ENCODE measurements around the gene DCTPP1. TPM values are rescaled to one million over a fixed set of nuclear protein-coding genes. Genes with fewer than 3 reads are reported as not detected.

DCTPP1 gene
- total RNA-seq, 4 donors from 2014 or later: 7.4 to 28.6 (median 22.7) TPM

GRCh38 chr16:30430428-30430970 lies 669 bp upstream of the DCTPP1 start:
- peaks cover 0 to 28% (median 5%) of the 10 kb centered on the region in 3 donors for H3K36me3 ChIP-seq
- intact Hi-C loops (cut with DNase I): loop anchor here (10.0 kb wide), 1 partner anchor 204 kb away; no protein-coding TSS in a partner anchor
- H3K27me3 ChIP-seq: no peaks in the 10 kb centered on the region
- H3K9me3 ChIP-seq: no peaks in the 10 kb centered on the region
- peaks cover 12 to 32% (median 17%) of the 10 kb centered on the region in 3 donors for H3K4me1 ChIP-seq
- H3K27ac ChIP-seq: peak overlapping the region; percentile 83 to 91 (median 86)
- H3K4me3 ChIP-seq: peak overlapping the region in 3 of 4 donors; percentile 76 to 77 (median 77)
- WGBS, 2 donors: 54 to 77% methylated on average over 7 to 17 of the region's 19 CpGs
- no peak for TF ChIP-seq CTCF (IDR thresholded peaks at IDR 0.05)
- no peak for TF ChIP-seq POLR2A (IDR thresholded peaks at IDR 0.05)
- DNase-seq: no peak

- 3 to 4% methylated on average over 10 of the region's 11 CpGs for WGBS, 2 donors
- Histone ChIP-seq H3K27me3 (no peaks in the 10 kb centered on the region), H3K27ac (peak overlapping the region; percentile 83 to 91 (median 86)), H3K4me3 (peak overlapping the region; percentile 52 to 77 (median 76)), H3K36me3 (peaks cover 0 to 39% (median 5%) of the 10 kb centered on the region in 3 donors), H3K4me1 (peaks cover 12 to 33% (median 17%) of the 10 kb centered on the region in 3 donors), H3K9me3 (no peaks in the 10 kb centered on the region)
- TF ChIP-seq CTCF (IDR thresholded peaks at IDR 0.05) (no peak), POLR2A (IDR thresholded peaks at IDR 0.05) (no peak)
- intact Hi-C loops (cut with DNase I): no loop called here
- no peak for DNase-seq
These were observed 482 bp downstream of the DCTPP1 start for GRCh38 chr16:30429418-30429677.

- Histone ChIP-seq H3K4me3 (no peak overlapping the region), H3K9me3 (no peaks in the 10 kb centered on the region), H3K4me1 (peaks cover 12 to 33% (median 17%) of the 10 kb centered on the region in 3 donors), H3K36me3 (peaks cover 0 to 52% (median 16%) of the 10 kb centered on the region in 3 donors), H3K27ac (no peak overlapping the region), H3K27me3 (no peaks in the 10 kb centered on the region)
- DNase-seq: no peak
- intact Hi-C loops (cut with DNase I): no loop called here
- WGBS, 2 donors: 87 to 88% methylated on average over 4 of the region's 4 CpGs
- TF ChIP-seq POLR2A (IDR thresholded peaks at IDR 0.05): no peak
- TF ChIP-seq CTCF (IDR thresholded peaks at IDR 0.05): no peak
These were observed 1.8 kb downstream of the DCTPP1 start for GRCh38 chr16:30428055-30428454.

GRCh38 chr16:30421010-30421409 lies 8.8 kb downstream of the DCTPP1 start:
- H3K9me3 ChIP-seq: no peaks in the 10 kb centered on the region
- H3K4me3 ChIP-seq: no peak overlapping the region
- TF ChIP-seq CTCF (IDR thresholded peaks at IDR 0.05): no peak
- intact Hi-C loops (cut with DNase I): no loop called here
- H3K27ac ChIP-seq: no peak overlapping the region
- peaks cover 3 to 26% (median 16%) of the 10 kb centered on the region in 3 donors for H3K4me1 ChIP-seq
- no peak for DNase-seq
- 62 to 63% methylated on average over 5 of the region's 5 CpGs for WGBS, 2 donors
- no peaks in the 10 kb centered on the region for H3K27me3 ChIP-seq
- peaks cover 0 to 56% (median 18%) of the 10 kb centered on the region in 3 donors for H3K36me3 ChIP-seq

GRCh38 chr16:30418350-30419181 lies 11.3 kb downstream of the DCTPP1 start:
- Histone ChIP-seq H3K36me3 (peaks cover 0 to 37% (median 13%) of the 10 kb centered on the region in 3 donors), H3K4me1 (peaks cover 3 to 25% (median 16%) of the 10 kb centered on the region in 3 donors), H3K27ac (peak overlapping the region; percentile 79 to 88 (median 88)), H3K27me3 (no peaks in the 10 kb centered on the region), H3K4me3 (peak overlapping the region; percentile 52 to 91 (median 60)), H3K9me3 (no peaks in the 10 kb centered on the region)
- TF ChIP-seq CTCF (IDR thresholded peaks at IDR 0.05) (no peak), POLR2A (IDR thresholded peaks at IDR 0.05) (no peak)
- DNase-seq: no peak
- intact Hi-C loops (cut with DNase I): no loop called here
- WGBS, 2 donors: 59 to 76% methylated on average over 13 to 16 of the region's 31 CpGs
